GM18951 (cell line): ENCODE results near the gene C2orf76.

Experiments
- POLR2A ChIP-seq: IDR thresholded peaks from 4 replicates; pipeline ENCODE4 v1.6.1; 2011; ENCODE audit warnings: mild to moderate bottlenecking; ENCODE audit not compliant: insufficient read length, insufficient read depth; ENCODE audit errors: extremely low read depth
- in situ Hi-C: fragments of 300-500 bp; cut with MboI; formaldehyde crosslinking; loops from one replicate; pipeline ENCODE4 v1.12.0; 2022; ENCODE audit warnings: low sequenced_read_pairs, mixed read lengths, inconsistent platforms; ENCODE audit not compliant: unreplicated experiment

The C2orf76 gene

DNA sequence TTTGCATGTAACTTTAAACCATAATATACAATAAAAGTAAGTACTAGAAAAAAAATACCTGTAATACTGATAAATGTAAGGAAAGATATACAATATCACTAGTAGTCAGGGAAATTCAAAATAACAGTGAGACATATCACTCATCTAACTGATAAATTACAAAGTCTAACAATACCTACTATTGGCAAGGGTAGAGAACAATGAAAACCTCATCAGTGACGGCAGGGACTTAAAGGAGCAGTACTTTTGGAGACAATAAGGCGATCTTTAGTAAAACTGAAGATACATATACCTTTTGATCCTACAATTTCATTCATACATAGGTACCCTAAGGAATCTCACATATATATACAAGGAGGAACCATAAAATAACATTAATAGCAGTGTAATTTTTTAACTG lies 24.9 kb downstream of the C2orf76 start:
- no peak for TF ChIP-seq POLR2A
- in situ Hi-C loops: no loop called here

DNA sequence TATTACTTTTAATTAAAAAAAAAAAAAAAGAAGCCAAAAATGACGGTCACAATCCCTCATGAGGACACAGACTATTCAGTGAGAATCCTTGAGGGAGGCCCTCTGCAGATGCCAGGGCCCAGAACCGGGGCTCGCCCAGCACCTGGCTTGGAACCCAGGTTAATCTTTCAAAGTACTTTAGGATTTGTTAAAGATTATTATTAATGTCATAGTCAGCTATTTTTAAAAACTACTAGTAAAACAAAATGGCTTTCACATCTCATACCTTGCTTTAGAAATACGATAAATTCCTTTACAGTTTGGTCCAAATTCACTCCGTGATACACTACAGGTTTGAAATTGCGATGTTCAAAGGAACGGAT lies 27.1 kb downstream of the C2orf76 start:
- in situ Hi-C loops: no loop called here
- no peak for TF ChIP-seq POLR2A

DNA sequence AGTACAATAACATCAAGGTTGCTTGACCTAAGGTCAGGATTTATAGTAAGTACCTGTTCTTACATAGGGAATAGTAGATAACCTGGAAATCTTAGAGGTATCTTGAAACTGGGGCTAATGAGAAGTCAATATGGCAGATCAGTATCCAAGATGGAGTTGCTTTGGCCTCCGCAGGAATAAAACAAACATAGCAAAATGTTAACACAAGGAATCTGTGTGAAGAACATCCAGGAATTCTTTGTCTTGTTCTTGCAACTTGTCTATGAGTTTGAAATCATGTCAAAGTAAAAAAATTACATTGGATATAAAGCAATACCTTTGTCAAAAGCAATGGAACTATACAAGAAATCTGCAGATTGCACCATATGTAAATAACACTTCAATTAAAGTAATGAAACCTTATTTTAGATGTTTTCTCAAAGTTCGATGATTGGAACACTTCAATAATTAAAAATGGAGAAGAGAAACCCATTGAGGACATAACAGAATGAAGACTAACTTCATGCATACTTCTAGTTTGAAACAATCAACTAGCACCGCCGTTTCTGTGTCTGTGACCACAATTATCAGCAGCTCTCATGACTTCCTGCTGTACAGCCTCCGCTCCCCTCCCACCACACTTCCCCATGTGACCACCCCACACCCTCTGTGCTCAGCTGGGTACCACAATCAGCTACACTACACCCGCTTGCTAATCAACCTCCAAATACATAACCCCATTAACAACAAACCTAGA lies 27.6 kb downstream of the C2orf76 start:
- TF ChIP-seq POLR2A: no peak
- in situ Hi-C loops: no loop called here

DNA sequence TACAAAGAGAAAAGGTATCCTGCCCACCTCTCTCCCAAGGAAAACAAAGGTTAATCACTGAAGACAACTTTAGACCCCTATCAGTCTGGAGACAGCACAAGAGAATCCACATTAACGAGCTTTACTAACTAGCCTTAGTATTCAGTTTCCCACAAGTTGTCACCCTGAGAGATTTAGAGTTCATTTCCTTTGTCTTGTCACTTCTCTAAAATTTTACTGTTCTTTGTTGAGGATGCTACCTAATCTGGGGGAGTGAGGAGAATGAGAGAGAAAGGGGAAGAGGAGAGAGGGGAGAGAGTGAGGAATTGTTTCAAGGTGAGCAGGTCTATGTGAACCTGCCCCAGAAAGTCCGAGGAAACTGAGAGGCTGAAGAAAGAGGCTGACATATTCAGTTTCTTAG lies 28.4 kb downstream of the C2orf76 start:
- no peak for TF ChIP-seq POLR2A
- in situ Hi-C loops: no loop called here

DNA sequence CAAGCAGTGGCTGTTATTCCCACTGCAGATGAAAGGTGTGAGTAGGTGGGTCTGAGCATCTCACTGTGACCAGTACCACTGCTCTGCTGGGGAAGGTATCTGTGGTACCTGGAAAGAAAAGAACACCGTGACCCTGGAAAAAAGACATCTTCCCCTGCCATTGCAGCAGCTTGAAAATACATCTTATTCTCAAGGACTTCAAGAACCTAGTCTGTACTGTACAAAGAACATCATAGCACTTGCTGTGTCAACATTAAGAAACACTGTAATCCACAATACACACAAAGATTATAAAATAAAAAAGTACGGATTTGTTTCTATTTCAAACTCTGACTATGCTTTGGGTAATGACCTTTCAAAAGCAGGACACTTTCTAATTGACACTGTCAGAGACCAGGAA lies 28.9 kb downstream of the C2orf76 start:
- in situ Hi-C loops: no loop called here
- TF ChIP-seq POLR2A: no peak

DNA sequence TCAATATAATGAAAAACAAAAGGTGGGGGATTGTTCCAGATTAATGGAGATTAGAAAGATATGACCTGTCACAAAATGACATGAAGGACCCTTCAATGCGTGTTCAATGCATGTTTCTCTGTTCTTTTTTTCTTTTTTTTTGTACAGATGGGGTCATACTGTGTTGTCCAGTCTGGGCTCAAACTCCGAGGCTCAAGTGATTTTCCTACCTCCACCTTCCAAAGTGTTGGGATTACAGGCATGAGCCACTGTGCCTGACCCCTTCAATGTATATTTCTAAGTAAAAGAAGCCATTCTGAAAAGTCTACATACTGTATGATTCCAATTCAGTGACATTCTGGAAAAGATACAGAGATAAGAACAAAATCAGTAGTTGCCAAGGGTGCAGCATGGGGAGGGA lies 32.8 kb downstream of the C2orf76 start:
- in situ Hi-C loops: no loop called here
- TF ChIP-seq POLR2A: no peak

DNA sequence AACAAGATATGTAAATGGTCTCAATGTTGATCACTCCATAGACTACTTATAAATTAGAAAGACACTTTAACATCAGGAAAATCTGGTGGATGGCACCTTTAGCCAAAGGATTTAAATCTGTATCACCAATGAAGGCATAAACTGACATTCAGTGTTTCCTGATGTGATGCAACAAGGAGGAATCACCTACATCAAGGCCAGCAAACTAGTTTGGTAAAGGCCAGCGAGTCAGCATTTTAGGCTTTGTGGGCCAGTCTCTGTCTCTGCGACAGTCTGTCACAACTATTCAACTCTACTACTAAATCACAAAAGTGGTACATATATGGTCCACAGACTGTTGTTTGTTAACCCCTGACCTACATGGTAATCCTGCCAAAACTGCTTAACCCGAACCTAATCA lies 33.3 kb downstream of the C2orf76 start:
- no peak for TF ChIP-seq POLR2A
- in situ Hi-C loops: no loop called here

DNA sequence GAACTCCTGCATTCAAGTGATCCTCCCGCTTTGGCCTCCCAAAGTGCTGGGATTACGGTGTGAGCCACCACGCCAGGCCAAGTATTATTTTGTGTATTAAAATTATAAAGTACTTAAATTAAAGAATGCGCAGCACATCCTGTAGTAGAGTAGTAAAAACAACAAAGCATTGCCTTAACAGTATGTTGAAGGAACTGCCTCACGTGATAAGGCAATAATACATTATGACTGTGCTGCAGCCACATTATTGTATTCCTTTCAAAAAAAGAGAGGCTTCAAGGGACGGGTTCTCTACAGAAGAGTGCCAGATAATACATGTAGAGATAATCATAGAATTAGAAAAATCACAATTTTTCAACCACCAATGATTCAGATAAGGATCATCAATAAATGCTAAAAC lies 33.7 kb downstream of the C2orf76 start:
- in situ Hi-C loops: no loop called here
- no peak for TF ChIP-seq POLR2A

DNA sequence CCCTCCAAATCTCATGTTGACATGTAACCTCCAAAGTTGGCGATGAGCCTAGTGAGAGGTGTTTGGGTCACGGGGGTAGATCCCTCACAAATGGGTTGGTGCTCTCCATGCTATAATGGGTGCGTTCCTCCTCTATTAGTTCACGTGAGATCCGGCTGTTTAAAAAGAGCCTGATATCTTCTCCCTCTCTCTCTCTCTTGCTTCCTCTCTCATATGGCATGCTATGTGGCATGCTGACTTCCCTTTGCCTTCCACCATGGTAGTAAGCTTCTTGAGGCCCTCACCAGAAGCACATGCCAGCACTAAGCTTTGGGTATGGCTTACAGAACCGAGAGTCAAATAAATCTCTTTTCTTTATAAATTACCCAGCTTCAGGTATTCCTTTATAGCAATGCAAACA lies 39.2 kb downstream of the C2orf76 start:
- in situ Hi-C loops: no loop called here
- no peak for TF ChIP-seq POLR2A

DNA sequence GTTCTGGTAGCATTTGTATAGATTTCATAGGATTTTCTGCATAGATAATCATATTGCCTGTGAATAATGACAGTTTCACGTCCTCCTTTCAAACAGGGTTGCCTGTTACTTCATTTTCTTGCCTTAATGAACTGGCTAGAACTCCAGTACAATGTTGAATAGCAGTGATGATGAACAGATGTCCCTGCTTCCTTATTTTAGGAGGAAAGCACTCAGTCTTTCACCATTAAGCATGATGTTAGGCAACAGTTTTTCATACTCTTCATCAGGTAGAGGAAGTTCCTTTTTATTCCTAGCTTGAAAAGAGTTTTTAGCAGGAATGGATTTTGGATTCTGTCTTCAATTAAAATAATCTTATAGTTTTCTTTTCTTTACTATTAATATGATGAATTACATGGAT lies 39.7 kb downstream of the C2orf76 start:
- in situ Hi-C loops: no loop called here

DNA sequence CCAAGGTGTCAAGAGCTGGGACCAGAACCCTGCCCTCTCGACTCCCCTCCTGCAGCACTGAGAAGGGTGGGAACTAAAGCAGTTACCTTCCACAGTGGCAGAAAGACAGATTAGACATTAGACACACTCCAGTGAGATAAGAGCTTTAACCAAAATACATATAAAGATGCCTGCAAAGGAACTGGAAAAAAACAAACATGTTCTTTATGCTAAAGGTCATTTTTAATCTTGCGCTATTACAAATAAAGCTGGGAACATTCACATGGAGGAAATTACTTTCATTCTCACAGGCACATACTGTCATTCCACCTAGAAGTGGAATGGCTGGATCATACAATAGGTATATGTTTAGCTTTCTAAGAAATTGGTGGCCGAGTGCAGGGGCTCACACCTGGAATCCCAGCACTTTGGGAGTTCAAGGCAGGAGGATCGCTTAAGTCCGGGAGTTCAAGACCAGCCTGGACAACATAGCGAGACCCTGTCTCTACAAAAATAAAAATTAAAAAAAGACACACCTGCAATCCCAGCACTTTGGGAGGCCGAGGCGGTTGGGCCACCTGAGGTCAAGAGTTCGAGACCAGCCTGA lies 41.9 kb downstream of the C2orf76 start:
- TF ChIP-seq POLR2A: no peak

More for the DNA sequence above, 39.7 kb downstream of the C2orf76 start:
- no peak for TF ChIP-seq POLR2A

DNA sequence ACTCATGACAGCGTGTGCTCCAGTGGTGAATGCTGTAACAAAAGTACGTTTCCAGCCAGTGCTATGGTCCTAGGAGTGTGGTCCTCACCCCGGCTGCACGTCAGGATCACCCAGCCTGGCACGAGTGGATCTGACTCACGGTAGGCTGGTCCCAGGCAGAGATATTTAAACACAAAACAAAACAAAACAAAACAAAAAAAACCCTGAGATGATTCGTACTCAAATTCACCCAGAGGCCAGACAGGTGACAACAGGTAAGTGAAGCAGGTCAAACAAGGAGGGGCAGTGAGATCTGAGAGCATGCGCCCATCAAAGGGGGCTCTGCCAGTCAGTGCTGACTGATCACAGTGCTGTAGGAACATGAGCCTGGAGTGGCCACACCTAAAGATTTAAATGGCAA lies 43.2 kb downstream of the C2orf76 start:
- TF ChIP-seq POLR2A: no peak
- in situ Hi-C loops: no loop called here

More for the DNA sequence above, 41.9 kb downstream of the C2orf76 start:
- in situ Hi-C loops: no loop called here

DNA sequence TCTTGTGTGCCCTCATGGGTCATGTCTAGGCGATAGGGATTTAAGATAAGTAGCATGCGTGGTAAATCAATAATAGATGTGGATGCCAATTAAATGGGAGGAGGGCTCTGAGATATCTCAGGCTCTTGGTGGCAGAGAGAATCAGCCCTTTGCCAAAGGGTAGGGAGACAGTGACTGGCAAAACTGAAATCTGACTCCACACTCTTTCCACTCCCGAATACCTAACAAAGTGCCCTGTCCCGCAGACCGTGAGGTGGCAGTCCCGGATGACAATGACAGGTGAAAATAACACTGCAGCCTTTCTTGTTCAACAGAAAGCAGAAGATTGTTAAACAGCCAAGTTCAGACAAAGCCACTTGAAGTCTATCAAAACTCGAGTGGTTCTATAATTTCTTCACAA lies 47.0 kb downstream of the C2orf76 start:
- in situ Hi-C loops: no loop called here
- no peak for TF ChIP-seq POLR2A

DNA sequence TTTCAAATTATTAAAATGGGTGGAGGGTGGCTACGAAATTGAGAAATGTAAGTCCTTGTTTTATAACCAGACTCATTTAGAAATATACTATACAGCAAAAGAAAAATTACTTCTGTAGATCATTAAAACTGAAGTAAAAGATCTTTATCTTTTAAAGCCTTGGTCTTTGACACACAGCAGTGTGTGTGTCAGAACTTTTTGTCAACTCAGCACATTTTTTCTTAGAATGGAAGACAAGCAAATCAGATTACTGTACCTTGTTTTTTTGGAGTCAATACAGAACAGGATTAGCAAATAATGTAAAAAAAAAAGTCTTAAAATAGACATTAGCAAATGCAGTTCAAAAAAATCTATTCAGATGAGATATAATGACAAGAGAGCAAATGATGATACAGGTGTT lies 49.1 kb downstream of the C2orf76 start:
- no peak for TF ChIP-seq POLR2A
- in situ Hi-C loops: no loop called here
